Breast epithelium (tissue), 4 donors: ENCODE measurements around the gene RPGR. TPM values are rescaled to one million over a fixed set of nuclear protein-coding genes. Genes with fewer than 3 reads are reported as not detected.

Experiments used
- DNase-seq, 2 donors: peaks; one replicate each; pipeline ENCODE4 v3.0.0-alpha.2; 2019; ENCODE audit warnings: low spot score in 2 of 2
- H3K27ac ChIP-seq, 2 donors: fragments of 200-600 bp; sonication (generic) in 1 of 2; one replicate each; pipeline ENCODE4 v1.5.1; 2016 to 2019; ENCODE audit warnings: mild to moderate bottlenecking in 1 of 2
- H3K27me3 ChIP-seq, 2 donors: fragments of 200-600 bp; sonication (generic) in 1 of 2; one replicate each; pipeline versions ENCODE4 v1.5.1 to v1.6.0; 2017 to 2019; ENCODE audit warnings: control low read depth in 1 of 2, mild to moderate bottlenecking in 1 of 2
- H3K36me3 ChIP-seq: fragments of 200-600 bp; one replicate; pipeline ENCODE4 v1.5.1; 2019
- H3K4me1 ChIP-seq, 2 donors: fragments of 200-600 bp; sonication (generic); one replicate each; pipeline ENCODE4 v1.5.1; 2016 to 2019; ENCODE audit warnings: control low read depth in 1 of 2
- H3K4me3 ChIP-seq, 3 donors: fragments of 200-600 bp; sonication (generic); 1 replicate in 2 of 3; 2 replicates in 1 of 3; pipeline ENCODE4 v1.5.1; 2016 to 2019; ENCODE audit warnings: mild to moderate bottlenecking in 3 of 3, moderate library complexity in 2 of 3
- H3K9me3 ChIP-seq, 2 donors: fragments of 200-600 bp; sonication (generic) in 1 of 2; one replicate each; pipeline ENCODE4 v1.5.1; 2016 to 2019; ENCODE audit warnings: control low read depth in 1 of 2
- POLR2A ChIP-seq: fragments of 450-650 bp; IDR thresholded peaks from one replicate; pipeline ENCODE4 v1.6.1; 2016; ENCODE audit warnings: antibody characterized with exemption, mild to moderate bottlenecking, moderate library complexity
- POLR2AphosphoS5 ChIP-seq, 3 donors: sonication (generic); formaldehyde crosslinking; IDR thresholded peaks; one replicate each; pipeline ENCODE4 v1.6.1; 2017; ENCODE audit warnings: antibody characterized with exemption in 3 of 3
- intact Hi-C: fragments of 100-400 bp; cut with DNase I; formaldehyde crosslinking; loops from one replicate; pipeline ENCODE4 v1.15.1; 2023; ENCODE audit warnings: low total_unique reads
- total RNA-seq, 3 donors: library from RNA; depleted of rRNA; stranded (reverse); fragments of >200 nt; gene quantifications; one replicate each; pipeline ENCODE4 v1.1.0, GENCODE V29; 2016
- TF ChIP-seq, protein P1 (sequence below), 3 donors: fragments of 450-650 bp; IDR thresholded peaks; one replicate each; pipeline ENCODE4 v1.5.1; 2016 to 2017; ENCODE audit warnings: antibody characterized with exemption in 3 of 3, mild to moderate bottlenecking in 3 of 3, moderate library complexity in 3 of 3

Gene RPGR
- total RNA-seq, 3 donors from 2014 or later, result 33.1 to 40.3 (median 38.6) TPM

DNA sequence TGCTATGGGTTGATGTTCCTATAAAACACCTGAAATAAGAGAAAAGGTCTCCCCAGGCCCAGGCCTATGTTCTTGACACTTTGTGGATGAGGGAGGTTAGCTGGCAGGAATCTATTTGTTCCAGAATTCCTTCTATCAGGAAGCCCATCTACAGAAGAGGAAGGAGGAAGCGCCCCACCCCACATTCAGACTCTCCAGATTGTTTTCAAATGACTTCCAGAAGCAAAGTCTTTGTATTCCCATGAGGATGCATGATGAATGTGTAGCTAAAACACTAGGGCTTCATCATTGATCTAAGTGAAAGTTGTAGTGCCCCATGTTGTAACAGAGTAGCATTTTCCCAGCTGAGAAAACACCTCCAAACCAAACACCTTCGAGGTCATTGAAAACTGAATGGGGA lies 41.5 kb upstream of the RPGR start:
- DNase-seq, result no peak
- Histone ChIP-seq H3K4me3 (no peak overlapping the region), H3K36me3 (no peaks in the 10 kb centered on the region), H3K27ac (no peak overlapping the region), H3K9me3 (no peaks in the 10 kb centered on the region), H3K27me3 (peaks cover 0 to 42% of the 10 kb centered on the region in 2 donors), H3K4me1 (no peaks in the 10 kb centered on the region)
- intact Hi-C loops, result no loop called here
- TF ChIP-seq POLR2AphosphoS5 (IDR thresholded peaks at IDR 0.05) (no peak), POLR2A (no peak)
- TF ChIP-seq, protein P1, sequence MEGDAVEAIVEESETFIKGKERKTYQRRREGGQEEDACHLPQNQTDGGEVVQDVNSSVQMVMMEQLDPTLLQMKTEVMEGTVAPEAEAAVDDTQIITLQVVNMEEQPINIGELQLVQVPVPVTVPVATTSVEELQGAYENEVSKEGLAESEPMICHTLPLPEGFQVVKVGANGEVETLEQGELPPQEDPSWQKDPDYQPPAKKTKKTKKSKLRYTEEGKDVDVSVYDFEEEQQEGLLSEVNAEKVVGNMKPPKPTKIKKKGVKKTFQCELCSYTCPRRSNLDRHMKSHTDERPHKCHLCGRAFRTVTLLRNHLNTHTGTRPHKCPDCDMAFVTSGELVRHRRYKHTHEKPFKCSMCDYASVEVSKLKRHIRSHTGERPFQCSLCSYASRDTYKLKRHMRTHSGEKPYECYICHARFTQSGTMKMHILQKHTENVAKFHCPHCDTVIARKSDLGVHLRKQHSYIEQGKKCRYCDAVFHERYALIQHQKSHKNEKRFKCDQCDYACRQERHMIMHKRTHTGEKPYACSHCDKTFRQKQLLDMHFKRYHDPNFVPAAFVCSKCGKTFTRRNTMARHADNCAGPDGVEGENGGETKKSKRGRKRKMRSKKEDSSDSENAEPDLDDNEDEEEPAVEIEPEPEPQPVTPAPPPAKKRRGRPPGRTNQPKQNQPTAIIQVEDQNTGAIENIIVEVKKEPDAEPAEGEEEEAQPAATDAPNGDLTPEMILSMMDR (IDR thresholded peaks at IDR 0.05), result no peak

DNA sequence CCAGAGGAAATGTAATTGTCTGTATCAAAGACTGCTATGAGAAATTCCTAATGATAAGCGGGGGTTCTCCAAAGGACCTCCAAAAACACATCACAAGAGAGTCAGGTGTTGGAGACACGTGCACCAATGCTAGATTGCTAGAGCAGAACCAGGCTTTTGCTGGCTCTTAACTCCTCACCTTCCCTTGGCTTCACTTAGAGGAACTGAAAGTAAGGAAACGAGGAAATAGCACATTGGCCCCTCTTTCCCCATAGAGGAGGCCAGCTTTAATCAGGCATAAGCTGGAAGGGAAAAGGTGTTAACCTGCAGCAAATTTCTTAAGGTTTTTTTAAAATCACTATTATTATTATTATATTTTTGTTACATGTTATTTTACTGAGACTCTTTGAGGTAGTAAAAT lies 38.6 kb upstream of the RPGR start:
- peaks cover 0 to 36% of the 10 kb centered on the region in 2 donors for H3K27me3 ChIP-seq
- no peak for TF ChIP-seq POLR2AphosphoS5 (IDR thresholded peaks at IDR 0.05)
- TF ChIP-seq, protein P1 (IDR thresholded peaks at IDR 0.05), result no peak
- no peak for TF ChIP-seq POLR2A
- intact Hi-C loops, result no loop called here
- no peak overlapping the region for H3K4me3 ChIP-seq
- H3K9me3 ChIP-seq, result no peaks in the 10 kb centered on the region
- DNase-seq, result no peak
- no peaks in the 10 kb centered on the region for H3K36me3 ChIP-seq
- no peaks in the 10 kb centered on the region for H3K4me1 ChIP-seq
- no peak overlapping the region for H3K27ac ChIP-seq

DNA sequence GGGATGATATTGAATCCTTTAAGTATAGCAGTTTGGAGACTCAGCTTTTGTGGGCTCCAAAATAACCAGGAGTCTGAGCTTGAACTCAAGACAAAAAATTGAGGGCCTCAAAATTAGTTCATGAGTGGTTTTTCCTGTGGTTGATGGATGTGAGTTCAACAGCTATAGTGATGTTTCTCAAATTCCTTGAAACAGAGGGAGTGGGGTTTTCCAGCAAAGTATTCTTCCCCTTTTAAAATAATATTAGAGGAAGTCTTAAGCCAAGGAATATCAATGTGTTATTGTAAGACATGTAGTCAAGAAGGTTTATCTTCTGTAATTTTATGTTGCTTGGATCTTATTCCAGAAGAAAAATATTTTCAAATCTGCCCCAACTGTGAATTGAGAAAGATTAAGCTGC lies 35.7 kb upstream of the RPGR start:
- no peak for DNase-seq
- Histone ChIP-seq H3K36me3 (no peaks in the 10 kb centered on the region), H3K4me1 (no peaks in the 10 kb centered on the region), H3K4me3 (no peak overlapping the region), H3K27me3 (peaks cover 0 to 37% of the 10 kb centered on the region in 2 donors), H3K27ac (no peak overlapping the region), H3K9me3 (no peaks in the 10 kb centered on the region)
- TF ChIP-seq POLR2AphosphoS5 (IDR thresholded peaks at IDR 0.05), result no peak
- no peak for TF ChIP-seq POLR2A
- TF ChIP-seq, protein P1 (IDR thresholded peaks at IDR 0.05), result no peak
- intact Hi-C loops, result no loop called here

DNA sequence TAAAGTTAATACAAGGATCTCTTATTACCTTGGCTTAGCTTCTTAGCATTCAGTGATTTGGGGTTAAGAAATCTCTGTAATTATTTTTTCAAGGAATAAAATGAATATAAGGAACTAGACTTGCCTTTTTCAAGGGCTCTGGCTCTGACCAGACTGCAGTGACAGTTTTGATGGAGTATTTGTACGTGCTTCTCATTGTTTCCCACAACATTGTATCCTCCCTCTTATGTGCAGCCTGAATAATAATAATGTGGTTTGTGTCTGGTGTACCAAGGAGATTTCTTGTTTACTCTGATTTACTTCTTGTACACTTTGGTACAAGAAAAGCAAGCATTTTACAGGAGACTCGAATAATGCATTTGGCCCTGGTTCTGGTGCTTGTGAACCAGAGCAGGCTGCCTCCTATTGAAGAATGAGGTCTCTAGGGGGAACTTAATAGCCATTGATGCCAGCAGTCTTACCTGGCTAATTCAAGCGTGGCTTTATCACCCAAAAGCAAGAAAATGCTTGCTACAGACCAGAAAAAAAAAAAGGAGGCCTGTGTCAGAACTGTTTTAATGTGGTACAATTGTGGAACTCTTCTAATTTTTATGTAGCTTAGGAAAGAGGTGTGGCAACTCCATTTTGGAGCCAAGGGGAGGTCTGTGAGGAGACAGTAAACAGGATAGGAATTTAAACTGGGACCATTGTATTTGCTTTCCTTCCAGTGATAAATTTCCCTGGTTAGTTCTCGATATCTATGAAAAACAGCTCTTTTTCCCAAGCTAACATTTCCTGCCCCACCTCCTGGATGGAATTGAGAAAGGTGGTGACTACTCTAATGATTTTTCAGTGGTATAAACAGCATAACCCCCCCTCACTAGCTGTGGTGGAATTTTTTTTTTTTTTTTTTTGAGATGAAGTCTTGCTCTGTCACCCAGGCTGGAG lies 30.7 kb upstream of the RPGR start:
- H3K27ac ChIP-seq, result no peak overlapping the region
- no peak overlapping the region for H3K4me3 ChIP-seq

DNA sequence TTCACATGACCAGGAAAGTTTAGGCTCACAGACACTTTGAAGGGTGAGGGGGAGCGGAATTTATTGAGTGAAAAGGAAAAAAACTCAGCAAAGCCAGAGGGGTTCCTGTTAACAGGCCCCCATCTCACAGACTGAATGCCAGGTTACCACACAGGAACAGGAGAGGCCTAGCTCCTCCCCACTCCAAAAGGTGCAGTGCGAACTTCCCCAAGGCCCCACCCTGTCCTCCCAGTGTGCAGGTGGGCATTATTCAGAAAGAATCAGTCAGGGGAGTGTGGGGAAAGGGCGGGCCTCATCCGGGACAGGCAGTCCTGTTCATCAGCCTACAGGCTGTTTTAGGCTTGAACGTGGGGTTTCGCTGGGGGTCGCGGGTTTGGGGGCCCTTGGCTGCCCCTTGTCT lies 29.1 kb upstream of the RPGR start:
- H3K36me3 ChIP-seq, result no peaks in the 10 kb centered on the region
- H3K9me3 ChIP-seq, result no peaks in the 10 kb centered on the region
- intact Hi-C loops, result no loop called here
- no peaks in the 10 kb centered on the region for H3K4me1 ChIP-seq
- DNase-seq, result no peak
- H3K27ac ChIP-seq, result no peak overlapping the region
- TF ChIP-seq POLR2AphosphoS5 (IDR thresholded peaks at IDR 0.05), result no peak
- TF ChIP-seq POLR2A, result no peak
- TF ChIP-seq, protein P1 (IDR thresholded peaks at IDR 0.05), result no peak
- peaks cover 0 to 45% of the 10 kb centered on the region in 2 donors for H3K27me3 ChIP-seq
- H3K4me3 ChIP-seq, result no peak overlapping the region

More for the DNA sequence above, 30.7 kb upstream of the RPGR start:
- peaks cover 0 to 37% of the 10 kb centered on the region in 2 donors for H3K27me3 ChIP-seq
- no peaks in the 10 kb centered on the region for H3K9me3 ChIP-seq
- no peak for DNase-seq
- no peaks in the 10 kb centered on the region for H3K36me3 ChIP-seq
- TF ChIP-seq POLR2AphosphoS5 (IDR thresholded peaks at IDR 0.05) (no peak), POLR2A (no peak)
- TF ChIP-seq, protein P1 (IDR thresholded peaks at IDR 0.05), result no peak
- intact Hi-C loops, result no loop called here
- no peaks in the 10 kb centered on the region for H3K4me1 ChIP-seq
